GM18505 (cell line): ENCODE results near the gene UBXN6.
A peak's percentile ranks its signal among the peaks of the same experiment; 100 is the strongest.

ENCODE experiments used
- ATAC-seq: cut with Tn5 transposase; IDR thresholded peaks from one replicate; pipeline ENCODE4 v1.9.1; 2021; ENCODE audit not compliant: unreplicated experiment
- POLR2A ChIP-seq: IDR thresholded peaks from 4 replicates; pipeline ENCODE4 v1.6.1; 2011; ENCODE audit warnings: borderline replicate concordance; ENCODE audit not compliant: insufficient read depth, insufficient read length; ENCODE audit errors: extremely low read depth

The UBXN6 gene

GRCh38 chr19:4457654-4458395 is at the start of gene UBXN6:
Gene UBXN6 (minus strand): TSS chr19:4457794. CDS start chr19:4457697, 97 bp downstream.
- TF ChIP-seq POLR2A = no peak
- peak; percentile 78 for ATAC-seq

- no peak for TF ChIP-seq POLR2A
These were observed 49.5 kb upstream of the UBXN6 start for GRCh38 chr19:4507150-4507452.

GRCh38 chr19:4506449-4507149 is 49.0 kb upstream of the UBXN6 start:
- no peak for ATAC-seq
- no peak for TF ChIP-seq POLR2A

More at GRCh38 chr19:4507150-4507452, 49.5 kb upstream of the UBXN6 start:
- no peak for ATAC-seq

GRCh38 chr19:4505570-4506448 is 48.2 kb upstream of the UBXN6 start:
- no peak for ATAC-seq
- no peak for TF ChIP-seq POLR2A

GRCh38 chr19:4504891-4505569 is 47.4 kb upstream of the UBXN6 start:
- TF ChIP-seq POLR2A = no peak
- ATAC-seq = no peak

GRCh38 chr19:4504297-4504701 is 46.7 kb upstream of the UBXN6 start:
- TF ChIP-seq POLR2A = no peak
- no peak for ATAC-seq

- ATAC-seq = no peak
These were observed 46.2 kb upstream of the UBXN6 start for GRCh38 chr19:4503825-4504170.

GRCh38 chr19:4503132-4503824 is 45.7 kb upstream of the UBXN6 start:
- no peak for TF ChIP-seq POLR2A
- no peak for ATAC-seq

More at GRCh38 chr19:4503825-4504170, 46.2 kb upstream of the UBXN6 start:
- TF ChIP-seq POLR2A = no peak

GRCh38 chr19:4502282-4503131 is 44.9 kb upstream of the UBXN6 start:
- no peak for ATAC-seq
- no peak for TF ChIP-seq POLR2A

GRCh38 chr19:4501691-4502090 is 44.1 kb upstream of the UBXN6 start:
- no peak for ATAC-seq

GRCh38 chr19:4500841-4501591 is 43.4 kb upstream of the UBXN6 start:
- TF ChIP-seq POLR2A = no peak
- no peak for ATAC-seq

More at GRCh38 chr19:4501691-4502090, 44.1 kb upstream of the UBXN6 start:
- no peak for TF ChIP-seq POLR2A

GRCh38 chr19:4499855-4500254 is 42.3 kb upstream of the UBXN6 start:
- TF ChIP-seq POLR2A = no peak
- ATAC-seq = no peak

GRCh38 chr19:4499318-4499717 is 41.7 kb upstream of the UBXN6 start:
- ATAC-seq = no peak
- TF ChIP-seq POLR2A = no peak
